Progenitor cell of endocrine pancreas (in vitro differentiated cells): ENCODE results near the gene PICK1. TPM values are rescaled to one million over a fixed set of nuclear protein-coding genes. Genes with fewer than 3 reads are reported as not detected.

Experiments used
- DNase-seq: peaks from one replicate; pipeline ENCODE4 v3.0.0; 2021; ENCODE audit warnings: low spot score; ENCODE audit not compliant: unreplicated experiment
- H3K27ac Mint-ChIP-seq: 2 replicates; pipeline ENCODE4 v1.8.0; 2021; ENCODE audit warnings: mild to moderate bottlenecking, moderate library complexity, mixed read lengths
- H3K27me3 Mint-ChIP-seq: 2 replicates; pipeline ENCODE4 v1.8.0; 2021; ENCODE audit warnings: mixed read lengths
- H3K36me3 Mint-ChIP-seq: 2 replicates; pipeline ENCODE4 v1.8.0; 2022; ENCODE audit warnings: mixed read lengths; ENCODE audit not compliant: insufficient read depth
- H3K4me1 Mint-ChIP-seq: 2 replicates; pipeline ENCODE4 v1.8.0; 2021; ENCODE audit warnings: low read depth, mixed read lengths
- H3K4me3 Mint-ChIP-seq: 2 replicates; pipeline ENCODE4 v1.8.0; 2021; ENCODE audit warnings: low read depth, mild to moderate bottlenecking, moderate library complexity, mixed read lengths
- H3K9me3 Mint-ChIP-seq: 2 replicates; pipeline ENCODE4 v1.8.0; 2021; ENCODE audit warnings: low read depth, mixed read lengths
- CTCF ChIP-seq: fragments of 200-600 bp; sonication (generic); IDR thresholded peaks from one replicate; pipeline ENCODE4 v1.5.0; 2021; ENCODE audit warnings: antibody characterized with exemption, mild to moderate bottlenecking; ENCODE audit not compliant: unreplicated experiment
- total RNA-seq: library from RNA; stranded (reverse); gene quantifications from 2 replicates; pipeline ENCODE4 v1.2.1, GENCODE V29; 2021

PICK1 gene
- total RNA-seq, 1 donor from 2014 or later, result 67.3 TPM

- Mint-ChIP-seq H3K9me3 (no peaks in the 10 kb centered on the region), H3K4me1 (no peaks in the 10 kb centered on the region), H3K27me3 (no peaks in the 10 kb centered on the region), H3K4me3 (no peak overlapping the region), H3K27ac (no peak overlapping the region), H3K36me3 (peaks cover 3% of the 10 kb centered on the region)
- no peak for DNase-seq
- TF ChIP-seq CTCF, result no peak
These were observed 67.9 kb downstream of the PICK1 start for GRCh38 chr22:38125038-38125610.

Other genes with a start within 250 kb of the PICK1 start
- gene GCAT, start 249.5 kb upstream of the PICK1 start, total RNA-seq, result 20.2 and 28.1 TPM in 2 replicates
- gene GALR3, start 234.0 kb upstream of the PICK1 start, total RNA-seq, result 0.41 and 0.87 TPM in 2 replicates
- 23.7 and 24.2 TPM in 2 replicates for gene ANKRD54, start 213.1 kb upstream of the PICK1 start, total RNA-seq
- 725 and 736 TPM in 2 replicates for gene EIF3L, start 208.0 kb upstream of the PICK1 start, total RNA-seq
- gene MICALL1, start 151.1 kb upstream of the PICK1 start, total RNA-seq, result 42.8 and 43.2 TPM in 2 replicates
- 0.89 and 0.93 TPM in 2 replicates for gene C22orf23, start 103.8 kb upstream of the PICK1 start, total RNA-seq
- gene POLR2F, start 103.7 kb upstream of the PICK1 start, total RNA-seq, result 80.0 and 83.1 TPM in 2 replicates
- 0.95 and 1.3 TPM in 2 replicates for gene SOX10, start 72.8 kb upstream of the PICK1 start, total RNA-seq
- gene SLC16A8, start 26.8 kb downstream of the PICK1 start, total RNA-seq, result 2.6 and 3.0 TPM in 2 replicates
- gene BAIAP2L2, start 53.3 kb downstream of the PICK1 start, total RNA-seq, result 6.5 and 7.0 TPM in 2 replicates
- gene PLA2G6, start 124.4 kb downstream of the PICK1 start, total RNA-seq, result 76.0 and 76.4 TPM in 2 replicates
- 8.4 and 10.2 TPM in 2 replicates for gene MAFF, start 144.6 kb downstream of the PICK1 start, total RNA-seq
- 67.3 and 71.7 TPM in 2 replicates for gene TMEM184B, start 215.6 kb downstream of the PICK1 start, total RNA-seq